Neural progenitor cell (in vitro differentiated cells): ENCODE results near the gene EDC4. TPM values are rescaled to one million over a fixed set of nuclear protein-coding genes. Genes with fewer than 3 reads are reported as not detected.

Source experiments
- DNase-seq: peaks from one replicate; pipeline ENCODE4 v3.0.0-alpha.2; 2016; ENCODE audit warnings: low spot score
- H2AFZ ChIP-seq: fragments of 200-600 bp; sonication (generic); replicated peaks from 2 replicates; pipeline ENCODE4 v1.6.1; 2016; ENCODE audit warnings: antibody characterized with exemption
- H3F3A ChIP-seq: fragments of 200-600 bp; sonication (generic); 2 replicates; pipeline ENCODE4 v1.6.1; 2016; ENCODE audit warnings: antibody characterized with exemption, low read depth
- H3K27ac ChIP-seq: fragments of 200-600 bp; sonication (generic); 2 replicates; pipeline ENCODE4 v1.5.1; 2016; ENCODE audit warnings: mild to moderate bottlenecking
- H3K27me3 ChIP-seq: fragments of 200-600 bp; sonication (generic); 2 replicates; pipeline ENCODE4 v1.6.1; 2016; ENCODE audit warnings: mild to moderate bottlenecking, moderate library complexity
- H3K36me3 ChIP-seq: fragments of 200-600 bp; sonication (generic); 2 replicates; pipeline ENCODE4 v1.5.1; 2016
- H3K4me1 ChIP-seq: fragments of 200-600 bp; sonication (generic); 2 replicates; pipeline ENCODE4 v1.6.1; 2016; ENCODE audit warnings: mixed run types
- H3K4me2 ChIP-seq: fragments of 200-600 bp; sonication (generic); 2 replicates; pipeline ENCODE4 v1.6.1; 2016
- H3K4me3 ChIP-seq: fragments of 200-600 bp; sonication (generic); 2 replicates; pipeline ENCODE4 v1.5.1; 2016
- H3K79me2 ChIP-seq: fragments of 200-600 bp; sonication (generic); 2 replicates; pipeline ENCODE4 v1.6.1; 2016; ENCODE audit warnings: low read depth
- H3K9ac ChIP-seq: fragments of 200-600 bp; sonication (generic); 2 replicates; pipeline ENCODE4 v1.6.1; 2016
- H3K9me3 ChIP-seq: fragments of 200-600 bp; sonication (generic); 2 replicates; pipeline ENCODE4 v1.5.1; 2016; ENCODE audit warnings: low read depth
- H4K20me1 ChIP-seq: fragments of 200-600 bp; sonication (generic); 2 replicates; pipeline ENCODE4 v1.6.1; 2016; ENCODE audit warnings: low read depth
- H3K27ac Mint-ChIP-seq: 3 replicates; pipeline ENCODE4 v1.8.0; 2021; ENCODE audit warnings: mixed read lengths
- H3K27me3 Mint-ChIP-seq: 2 replicates; pipeline ENCODE4 v1.8.0; 2022; ENCODE audit warnings: low read depth, mild to moderate bottlenecking, inconsistent platforms, moderate library complexity, mixed read lengths; ENCODE audit not compliant: insufficient read depth
- H3K36me3 Mint-ChIP-seq: 3 replicates; pipeline ENCODE4 v1.8.0; 2021; ENCODE audit warnings: mixed read lengths
- H3K4me1 Mint-ChIP-seq: 3 replicates; pipeline ENCODE4 v1.8.0; 2021; ENCODE audit warnings: mixed read lengths
- H3K4me3 Mint-ChIP-seq: 3 replicates; pipeline ENCODE4 v1.8.0; 2021; ENCODE audit warnings: mild to moderate bottlenecking, moderate library complexity, mixed read lengths
- H3K9me3 Mint-ChIP-seq: 3 replicates; pipeline ENCODE4 v1.8.0; 2020; ENCODE audit warnings: mixed read lengths
- CTCF ChIP-seq: fragments of 200-600 bp; sonication (generic); IDR thresholded peaks from 2 replicates; pipeline ENCODE4 v1.5.1; 2017; ENCODE audit warnings: antibody characterized with exemption, mild to moderate bottlenecking
- EZH2 ChIP-seq: fragments of 200-600 bp; sonication (generic); IDR thresholded peaks from 2 replicates; pipeline ENCODE4 v1.6.1; 2017; ENCODE audit warnings: antibody characterized with exemption, mild to moderate bottlenecking, moderate library complexity
- EZH2phosphoT487 ChIP-seq: fragments of 200-600 bp; sonication (generic); IDR thresholded peaks from 2 replicates; pipeline ENCODE4 v1.6.1; 2017; ENCODE audit warnings: antibody characterized with exemption
- total RNA-seq: library from RNA; depleted of rRNA; stranded (reverse); fragments of >200 nt; gene quantifications from 2 replicates; pipeline ENCODE4 v1.2.3, GENCODE V29; 2015; ENCODE audit warnings: low replicate concordance

Gene EDC4
- total RNA-seq, 1 donor from 2014 or later: 32.7 TPM

- no peaks in the 10 kb centered on the region for H3K9me3 ChIP-seq
- H3K4me1 ChIP-seq: no peaks in the 10 kb centered on the region
- Mint-ChIP-seq H3K36me3 (peaks cover 6% of the 10 kb centered on the region), H3K4me3 (no peak overlapping the region), H3K27me3 (peaks cover 4% of the 10 kb centered on the region), H3K9me3 (no peaks in the 10 kb centered on the region), H3K27ac (no peak overlapping the region), H3K4me1 (peaks cover 2% of the 10 kb centered on the region)
- no peak overlapping the region for H2AFZ ChIP-seq
- no peaks in the 10 kb centered on the region for H3K36me3 ChIP-seq
- H3K79me2 ChIP-seq: no peaks in the 10 kb centered on the region
- no peak overlapping the region for H3K4me2 ChIP-seq
- no peak for DNase-seq
- no peaks in the 10 kb centered on the region for H3F3A ChIP-seq
- H4K20me1 ChIP-seq: peaks cover 27% of the 10 kb centered on the region
- no peak overlapping the region for H3K27ac ChIP-seq
- TF ChIP-seq EZH2phosphoT487 (no peak), CTCF (no peak), EZH2 (no peak)
- H3K9ac ChIP-seq: no peak overlapping the region
- H3K4me3 ChIP-seq: no peak overlapping the region
- H3K27me3 ChIP-seq: no peaks in the 10 kb centered on the region
Observed at GRCh38 chr16:67915831-67916723, 43.2 kb downstream of the EDC4 start.

- no peaks in the 10 kb centered on the region for H3K9me3 Mint-ChIP-seq
Observed at GRCh38 chr16:67917140-67917851, 44.4 kb downstream of the EDC4 start.

GRCh38 chr16:67917852-67918236, 45.0 kb downstream of the EDC4 start:
- Mint-ChIP-seq H3K36me3 (peaks cover 6% of the 10 kb centered on the region), H3K27ac (peak overlapping the region; percentile 9), H3K27me3 (peaks cover 4% of the 10 kb centered on the region), H3K9me3 (no peaks in the 10 kb centered on the region), H3K4me1 (peaks cover 2% of the 10 kb centered on the region), H3K4me3 (no peak overlapping the region)
- TF ChIP-seq CTCF: no peak
- TF ChIP-seq EZH2phosphoT487: no peak
- no peak for TF ChIP-seq EZH2
- H3K79me2 ChIP-seq: no peaks in the 10 kb centered on the region
- H3K4me1 ChIP-seq: no peaks in the 10 kb centered on the region
- H3K9ac ChIP-seq: no peak overlapping the region
- peaks cover 45% of the 10 kb centered on the region for H4K20me1 ChIP-seq
- no peaks in the 10 kb centered on the region for H3K36me3 ChIP-seq
- no peak for DNase-seq
- no peaks in the 10 kb centered on the region for H3F3A ChIP-seq
- no peak overlapping the region for H3K27ac ChIP-seq
- H2AFZ ChIP-seq: no peak overlapping the region
- no peak overlapping the region for H3K4me3 ChIP-seq
- H3K4me2 ChIP-seq: no peak overlapping the region
- H3K27me3 ChIP-seq: no peaks in the 10 kb centered on the region
- H3K9me3 ChIP-seq: no peaks in the 10 kb centered on the region

More at GRCh38 chr16:67917140-67917851, 44.4 kb downstream of the EDC4 start:
- peaks cover 6% of the 10 kb centered on the region for H3K36me3 Mint-ChIP-seq
- H3K9me3 ChIP-seq: no peaks in the 10 kb centered on the region
- H3K36me3 ChIP-seq: no peaks in the 10 kb centered on the region
- no peak overlapping the region for H3K27ac ChIP-seq
- H3K4me2 ChIP-seq: no peak overlapping the region
- peaks cover 40% of the 10 kb centered on the region for H4K20me1 ChIP-seq
- no peak overlapping the region for H3K4me3 ChIP-seq
- H3K79me2 ChIP-seq: no peaks in the 10 kb centered on the region
- no peaks in the 10 kb centered on the region for H3K27me3 ChIP-seq
- H3K4me3 Mint-ChIP-seq: no peak overlapping the region
- no peak for DNase-seq
- H3K27ac Mint-ChIP-seq: peak overlapping the region; percentile 9
- H3K4me1 Mint-ChIP-seq: peaks cover 2% of the 10 kb centered on the region
- no peak overlapping the region for H3K9ac ChIP-seq
- H2AFZ ChIP-seq: no peak overlapping the region
- no peaks in the 10 kb centered on the region for H3F3A ChIP-seq
- H3K27me3 Mint-ChIP-seq: peaks cover 4% of the 10 kb centered on the region
- no peaks in the 10 kb centered on the region for H3K4me1 ChIP-seq
- no peak for TF ChIP-seq EZH2phosphoT487
